H9 (cell line): ENCODE measurements around the gene CDK10. TPM values are rescaled to one million over a fixed set of nuclear protein-coding genes. Genes with fewer than 3 reads are reported as not detected.

Source experiments
- DNase-seq: peaks from one replicate; pipeline ENCODE4 v3.0.0-alpha.2; 2017
- H2AFZ ChIP-seq: one replicate; pipeline ENCODE4 v1.6.1; 2013; ENCODE audit warnings: mild to moderate bottlenecking, low read length, control low read depth, moderate library complexity
- H2AK5ac ChIP-seq: 2 replicates; pipeline ENCODE4 v1.6.1; 2013; ENCODE audit warnings: low read length, control low read depth, mixed read lengths; ENCODE audit not compliant: insufficient read length
- H2BK120ac ChIP-seq: one replicate; pipeline ENCODE4 v1.6.1; 2013; ENCODE audit warnings: low read depth, mild to moderate bottlenecking, low read length, control low read depth, inconsistent platforms; ENCODE audit not compliant: poor library complexity, severe bottlenecking
- H2BK12ac ChIP-seq: 2 replicates; pipeline ENCODE4 v1.6.1; 2013; ENCODE audit warnings: low read length, control low read depth, mixed read lengths, low read depth; ENCODE audit not compliant: insufficient read length
- H2BK15ac ChIP-seq: 2 replicates; pipeline ENCODE4 v1.6.1; 2013; ENCODE audit warnings: low read depth, low read length, control low read depth
- H2BK20ac ChIP-seq: one replicate; pipeline ENCODE4 v1.6.1; 2013; ENCODE audit warnings: low read depth, mild to moderate bottlenecking, low read length, control low read depth, inconsistent platforms; ENCODE audit not compliant: poor library complexity, severe bottlenecking
- H2BK5ac ChIP-seq: 2 replicates; pipeline ENCODE4 v1.6.1; 2013; ENCODE audit warnings: low read length, control low read depth, mixed read lengths; ENCODE audit not compliant: insufficient read length
- H3K14ac ChIP-seq: 2 replicates; pipeline ENCODE4 v1.6.1; 2013; ENCODE audit warnings: low read length, control low read depth; ENCODE audit not compliant: insufficient read depth
- H3K18ac ChIP-seq: 2 replicates; pipeline ENCODE4 v1.6.1; 2013; ENCODE audit warnings: low read depth, mild to moderate bottlenecking, mixed read lengths, low read length, control low read depth; ENCODE audit not compliant: insufficient read length
- H3K23ac ChIP-seq: 2 replicates; pipeline ENCODE4 v1.6.1; 2013; ENCODE audit warnings: low read length, control low read depth, mixed read lengths, low read depth; ENCODE audit not compliant: insufficient read length
- H3K23me2 ChIP-seq: 2 replicates; pipeline ENCODE4 v1.6.1; 2013; ENCODE audit warnings: low read depth, mild to moderate bottlenecking, mixed read lengths, low read length, control low read depth; ENCODE audit not compliant: insufficient read length, poor library complexity, severe bottlenecking
- H3K27ac ChIP-seq: 2 replicates; pipeline ENCODE4 v1.5.1; 2013; ENCODE audit warnings: low read length, control low read depth, mixed read lengths, low read depth; ENCODE audit not compliant: insufficient read length
- H3K27me3 ChIP-seq: 2 replicates; pipeline ENCODE4 v1.6.1; 2013; ENCODE audit warnings: low read length, control low read depth, inconsistent platforms; ENCODE audit not compliant: insufficient read depth
- H3K4ac ChIP-seq: 2 replicates; pipeline ENCODE4 v1.6.1; 2013; ENCODE audit warnings: low read depth, mild to moderate bottlenecking, control low read depth, inconsistent platforms, low read length, moderate library complexity
- H3K4me1 ChIP-seq: 2 replicates; pipeline ENCODE4 v1.6.1; 2013; ENCODE audit warnings: low read length, control low read depth, inconsistent platforms; ENCODE audit not compliant: insufficient read depth
- H3K4me2 ChIP-seq: 2 replicates; pipeline ENCODE4 v1.6.1; 2013; ENCODE audit warnings: low read length, control low read depth, mixed read lengths; ENCODE audit not compliant: insufficient read length, insufficient read depth
- H3K56ac ChIP-seq: 2 replicates; pipeline ENCODE4 v1.6.1; 2013; ENCODE audit warnings: low read depth, mild to moderate bottlenecking, mixed read lengths, low read length, control low read depth; ENCODE audit not compliant: insufficient read length
- H3K79me1 ChIP-seq: 2 replicates; pipeline ENCODE4 v1.6.1; 2013; ENCODE audit warnings: low read depth, mild to moderate bottlenecking, moderate library complexity, low read length, control low read depth, inconsistent platforms; ENCODE audit not compliant: insufficient read depth, poor library complexity, severe bottlenecking
- H3K79me2 ChIP-seq: 2 replicates; pipeline ENCODE4 v1.6.1; 2013; ENCODE audit warnings: low read length, control low read depth, inconsistent platforms; ENCODE audit not compliant: insufficient read depth
- H3K9ac ChIP-seq: 2 replicates; pipeline ENCODE4 v1.6.1; 2013; ENCODE audit warnings: low read length, control low read depth, mixed read lengths; ENCODE audit not compliant: insufficient read length; ENCODE audit errors: extremely low read depth
- H3K9me3 ChIP-seq: one replicate; pipeline ENCODE4 v1.6.1; 2013; ENCODE audit warnings: low read depth, low read length, inconsistent platforms; ENCODE audit not compliant: control insufficient read depth
- H3T11ph ChIP-seq: one replicate; pipeline ENCODE4 v1.6.1; 2013; ENCODE audit warnings: mild to moderate bottlenecking, low read length, control low read depth, inconsistent platforms
- H4K20me1 ChIP-seq: one replicate; pipeline ENCODE4 v1.6.1; 2013; ENCODE audit not compliant: control insufficient read depth, insufficient read length, insufficient read depth
- H4K5ac ChIP-seq: 2 replicates; pipeline ENCODE4 v1.6.1; 2013; ENCODE audit warnings: low read depth, mild to moderate bottlenecking, mixed read lengths, low read length, control low read depth; ENCODE audit not compliant: insufficient read length
- H4K8ac ChIP-seq: replicated peaks from 2 replicates; pipeline ENCODE4 v1.6.1; 2013; ENCODE audit warnings: low read length, control low read depth, mixed read lengths, low read depth; ENCODE audit not compliant: insufficient read length
- H4K91ac ChIP-seq: 2 replicates; pipeline ENCODE4 v1.6.1; 2013; ENCODE audit warnings: low read depth, mild to moderate bottlenecking, moderate library complexity, mixed read lengths, low read length, control low read depth; ENCODE audit not compliant: insufficient read length
- H3K27ac Mint-ChIP-seq, 3 experiments: 2 replicates in 2 of 3; 3 replicates in 1 of 3; pipeline ENCODE4 v1.8.0; 2020 to 2021; ENCODE audit warnings: mixed read lengths in 3 of 3, mild to moderate bottlenecking in 1 of 3, moderate library complexity in 1 of 3
- H3K27me3 Mint-ChIP-seq: 2 replicates; pipeline ENCODE4 v1.8.0; 2021; ENCODE audit warnings: low read depth, mild to moderate bottlenecking, moderate library complexity, mixed read lengths
- H3K36me3 Mint-ChIP-seq, 3 experiments: 2 replicates in 2 of 3; 3 replicates in 1 of 3; pipeline ENCODE4 v1.8.0; 2020 to 2021; ENCODE audit warnings: low read depth in 3 of 3, mixed read lengths in 3 of 3; ENCODE audit not compliant: insufficient read depth in 1 of 3
- H3K4me1 Mint-ChIP-seq, 2 experiments: 2 replicates each; pipeline ENCODE4 v1.8.0; 2020; ENCODE audit warnings: mixed read lengths in 2 of 2
- H3K4me3 Mint-ChIP-seq, 2 experiments: 2 replicates in 1 of 2; 3 replicates in 1 of 2; pipeline ENCODE4 v1.8.0; 2020 to 2021; ENCODE audit warnings: mild to moderate bottlenecking in 2 of 2, mixed read lengths in 2 of 2, moderate library complexity in 1 of 2
- H3K9me3 Mint-ChIP-seq, 2 experiments: 2 replicates in 1 of 2; 3 replicates in 1 of 2; pipeline ENCODE4 v1.8.0; 2020; ENCODE audit warnings: mild to moderate bottlenecking in 2 of 2, mixed read lengths in 2 of 2, moderate library complexity in 1 of 2
- WGBS: extraction: QIAGEN DNeasy Blood & Tissue Kit; methylation state at CpG from one replicate; pipeline ENCODE4 v1.1.7; 2013; ENCODE audit warnings: missing lambda C conversion rate, low lambda C conversion rate, mixed read lengths; ENCODE audit not compliant: insufficient read length; ENCODE audit errors: extremely low coverage; 5-methylcytosine and 5-hydroxymethylcytosine counted together
- total RNA-seq: library from RNA; stranded (reverse); gene quantifications from 2 replicates; pipeline ENCODE4 v1.2.1, GENCODE V29; 2021
- TF ChIP-seq, protein P1 (sequence below): fragments of 200-600 bp; sonication (generic); conservative IDR thresholded peaks from 3 replicates; pipeline ENCODE4 v1.8.0; 2021; ENCODE audit warnings: antibody characterized with exemption, mild to moderate bottlenecking

Gene CDK10
- total RNA-seq, 1 experiment from 2014 or later = 77.1 TPM

DNA sequence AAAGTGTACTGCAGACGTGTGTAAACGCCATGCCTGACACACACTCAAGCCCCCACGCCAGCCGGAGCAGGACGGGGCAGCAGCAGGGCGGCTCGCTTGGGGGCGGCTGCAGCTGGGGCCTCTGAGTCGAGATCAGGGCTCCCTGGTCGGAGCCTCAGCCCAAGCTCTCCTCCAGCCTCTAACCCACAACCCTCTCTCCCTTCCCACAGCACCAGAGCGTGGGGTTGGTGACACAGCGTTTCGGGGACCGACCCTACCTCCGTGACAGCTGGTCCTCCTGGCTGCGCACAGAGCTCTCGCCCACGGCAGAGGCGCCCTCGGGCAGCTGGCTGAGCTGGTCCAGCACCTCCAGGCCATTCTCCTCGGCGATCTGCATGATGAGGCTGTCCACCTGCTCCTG lies 40.2 kb upstream of the CDK10 start:
- Histone ChIP-seq H3K79me1 (no peaks in the 10 kb centered on the region), H2BK15ac (no peak overlapping the region), H2AFZ (no peak overlapping the region), H3K18ac (no peak overlapping the region), H4K8ac (no peak overlapping the region), H2AK5ac (no peak overlapping the region), H3K23ac (no peak overlapping the region), H3K27me3 (no peaks in the 10 kb centered on the region), H3K23me2 (no peaks in the 10 kb centered on the region), H2BK120ac (no peak overlapping the region), H4K5ac (no peak overlapping the region), H3K14ac (no peak overlapping the region), H4K91ac (no peak overlapping the region), H3K9me3 (no peaks in the 10 kb centered on the region), H4K20me1 (no peaks in the 10 kb centered on the region), H3K56ac (no peak overlapping the region), H2BK20ac (no peak overlapping the region), H2BK5ac (no peak overlapping the region), H3K4me1 (no peaks in the 10 kb centered on the region), H3T11ph (no peak overlapping the region), H3K4ac (no peak overlapping the region), H3K79me2 (no peaks in the 10 kb centered on the region), H3K9ac (no peak overlapping the region), H3K4me2 (no peak overlapping the region), H3K27ac (no peak overlapping the region), H2BK12ac (no peak overlapping the region)
- Mint-ChIP-seq H3K27ac (no peak overlapping the region), H3K36me3 (peaks cover 11 to 45% (median 43%) of the 10 kb centered on the region in 3 experiments; a peak in 6 of 7 replicates), H3K4me1 (peaks cover 5% of the 10 kb centered on the region in 2 experiments; a peak in 3 of 4 replicates), H3K9me3 (no peaks in the 10 kb centered on the region), H3K27me3 (peaks cover 7% of the 10 kb centered on the region), H3K4me3 (no peak overlapping the region)
- TF ChIP-seq, protein P1, sequence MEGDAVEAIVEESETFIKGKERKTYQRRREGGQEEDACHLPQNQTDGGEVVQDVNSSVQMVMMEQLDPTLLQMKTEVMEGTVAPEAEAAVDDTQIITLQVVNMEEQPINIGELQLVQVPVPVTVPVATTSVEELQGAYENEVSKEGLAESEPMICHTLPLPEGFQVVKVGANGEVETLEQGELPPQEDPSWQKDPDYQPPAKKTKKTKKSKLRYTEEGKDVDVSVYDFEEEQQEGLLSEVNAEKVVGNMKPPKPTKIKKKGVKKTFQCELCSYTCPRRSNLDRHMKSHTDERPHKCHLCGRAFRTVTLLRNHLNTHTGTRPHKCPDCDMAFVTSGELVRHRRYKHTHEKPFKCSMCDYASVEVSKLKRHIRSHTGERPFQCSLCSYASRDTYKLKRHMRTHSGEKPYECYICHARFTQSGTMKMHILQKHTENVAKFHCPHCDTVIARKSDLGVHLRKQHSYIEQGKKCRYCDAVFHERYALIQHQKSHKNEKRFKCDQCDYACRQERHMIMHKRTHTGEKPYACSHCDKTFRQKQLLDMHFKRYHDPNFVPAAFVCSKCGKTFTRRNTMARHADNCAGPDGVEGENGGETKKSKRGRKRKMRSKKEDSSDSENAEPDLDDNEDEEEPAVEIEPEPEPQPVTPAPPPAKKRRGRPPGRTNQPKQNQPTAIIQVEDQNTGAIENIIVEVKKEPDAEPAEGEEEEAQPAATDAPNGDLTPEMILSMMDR = no peak
- DNase-seq = no peak
- no CpG with 5 or more reads among the region's 22 CpGs for WGBS
